OCI-LY7 (cell line): ENCODE measurements around the gene CD28. TPM values are rescaled to one million over a fixed set of nuclear protein-coding genes. Genes with fewer than 3 reads are reported as not detected.
A peak's percentile ranks its signal among the peaks of the same experiment; 100 is the strongest.

Experiments used
- BruUV-seq: library from RNA; stranded (reverse); fragments of 400-500 nt; replicated peaks from 2 replicates; lab custom pipeline; 2021; lab: Mats Ljungman, UMichigan
- CTCF ChIA-PET: fragments of 300-600 bp; sonication (Branson Sonifier 250); formaldehyde crosslinking; loops from one replicate; lab custom pipeline; 2022; ENCODE audit warnings: antibody characterized with exemption; ENCODE audit not compliant: unreplicated experiment; lab: Charles Lee
- POLR2A ChIA-PET: fragments of 300-600 bp; sonication (Branson Sonifier 250); formaldehyde crosslinking; loops from one replicate; lab custom pipeline; 2022; ENCODE audit warnings: antibody characterized with exemption; lab: Charles Lee
- DNase-seq: peaks from one replicate; pipeline ENCODE4 v3.0.0-alpha.2; 2015; ENCODE audit warnings: low spot score
- H2AFZ ChIP-seq: fragments of 200-600 bp; sonication (generic), shearing (Covaris generic); 2 replicates; pipeline ENCODE4 v1.6.1; 2014; ENCODE audit warnings: mild to moderate bottlenecking, antibody characterized with exemption, low read length, moderate library complexity
- H3K27ac ChIP-seq: fragments of 200-600 bp; sonication (generic); 2 replicates; pipeline ENCODE4 v1.5.1; 2014; ENCODE audit warnings: mixed run types, low read depth, mild to moderate bottlenecking, moderate library complexity, low read length, inconsistent platforms; ENCODE audit not compliant: poor library complexity, severe bottlenecking
- H3K36me3 ChIP-seq: fragments of 200-600 bp; sonication (generic); 2 replicates; pipeline ENCODE4 v1.6.1; 2014; ENCODE audit warnings: mild to moderate bottlenecking, antibody characterized with exemption, low read length, moderate library complexity, mixed read lengths; ENCODE audit not compliant: insufficient read depth
- H3K4me1 ChIP-seq: fragments of 200-600 bp; sonication (generic); 2 replicates; pipeline ENCODE4 v1.5.1; 2014; ENCODE audit warnings: mild to moderate bottlenecking, low read length; ENCODE audit not compliant: insufficient read depth, poor library complexity, severe bottlenecking
- H3K4me2 ChIP-seq: fragments of 200-600 bp; sonication (generic); 2 replicates; pipeline ENCODE4 v1.6.1; 2014; ENCODE audit warnings: mild to moderate bottlenecking, low read length
- H3K4me3 ChIP-seq: fragments of 200-600 bp; sonication (generic); 2 replicates; pipeline ENCODE4 v1.5.1; 2014; ENCODE audit warnings: mild to moderate bottlenecking, low read depth, low read length; ENCODE audit not compliant: poor library complexity, severe bottlenecking
- H3K79me2 ChIP-seq: fragments of 200-600 bp; sonication (generic); 2 replicates; pipeline ENCODE4 v1.6.1; 2016; ENCODE audit warnings: low read depth, mild to moderate bottlenecking, low read length, moderate library complexity, mixed read lengths; ENCODE audit not compliant: insufficient read depth
- H3K9me2 ChIP-seq: fragments of 200-600 bp; sonication (generic); 2 replicates; pipeline ENCODE4 v1.6.1; 2016; ENCODE audit warnings: mild to moderate bottlenecking, low read length, mixed read lengths; ENCODE audit not compliant: insufficient read depth
- H3K9me3 ChIP-seq: fragments of 200-600 bp; sonication (generic); 2 replicates; pipeline ENCODE4 v1.6.1; 2014; ENCODE audit warnings: mild to moderate bottlenecking, mixed run types, low read length, mixed read lengths
- H4K20me1 ChIP-seq: fragments of 200-600 bp; sonication (generic); 2 replicates; pipeline ENCODE4 v1.6.1; 2014; ENCODE audit warnings: mild to moderate bottlenecking, antibody characterized with exemption, low read length, moderate library complexity, mixed read lengths; ENCODE audit not compliant: insufficient read depth
- CTCF ChIP-seq: fragments of 200-600 bp; sonication (generic); conservative IDR thresholded peaks from 2 replicates; pipeline ENCODE4 v1.5.1; 2014; ENCODE audit warnings: mild to moderate bottlenecking, antibody characterized with exemption, low read length, moderate library complexity, mixed read lengths
- EZH2phosphoT487 ChIP-seq: fragments of 200-600 bp; sonication (generic); IDR thresholded peaks from 2 replicates; pipeline ENCODE4 v1.6.1; 2018; ENCODE audit warnings: low read depth, borderline replicate concordance, mild to moderate bottlenecking, mixed run types, antibody characterized with exemption, low read length, moderate library complexity, mixed read lengths
- intact Hi-C: fragments of 100-400 bp; cut with micrococcal nuclease; formaldehyde crosslinking; loops from one replicate; pipeline ENCODE4 v1.10.0; 2022; ENCODE audit not compliant: unreplicated experiment
- total RNA-seq, 2 experiments: library from RNA; depleted of rRNA in 1 of 2; stranded (reverse); fragments of >200 nt in 1 of 2; shearing (Covaris generic) in 1 of 2; gene quantifications; 2 replicates each; pipeline ENCODE4 v1.2.3, GENCODE V29; 2014 to 2022

Gene CD28
- total RNA-seq, 2 experiments from 2014 or later: 0.92 to 44.6 TPM

GRCh38 chr2:203685789-203686420, 20.5 kb upstream of the CD28 start:
- intact Hi-C loops: loop anchor here (10.0 kb wide), 1 partner anchor 129 kb away; no protein-coding TSS in a partner anchor
- H3K27ac ChIP-seq: no peak overlapping the region
- DNase-seq: no peak
- CTCF ChIA-PET: no interaction called here
- no TSS peak for BruUV-seq
- H3K79me2 ChIP-seq: no peaks in the 10 kb centered on the region
- no peaks in the 10 kb centered on the region for H3K36me3 ChIP-seq
- peaks cover 94% of the 10 kb centered on the region for H3K4me1 ChIP-seq
- H3K4me3 ChIP-seq: no peak overlapping the region
- no peaks in the 10 kb centered on the region for H4K20me1 ChIP-seq
- TF ChIP-seq EZH2phosphoT487: no peak
- TF ChIP-seq CTCF: no peak
- H2AFZ ChIP-seq: no peak overlapping the region; the same call in 1 of the 2 replicates
- H3K4me2 ChIP-seq: no peak overlapping the region
- POLR2A ChIA-PET: interaction anchor here (1.3 to 1.7 kb wide), 2 partner anchors 21 to 22 kb away, joined by 5 to 6 read pairs; partner anchors contain the start of gene CD28
- no peaks in the 10 kb centered on the region for H3K9me2 ChIP-seq
- no peaks in the 10 kb centered on the region for H3K9me3 ChIP-seq

GRCh38 chr2:203687165-203687564, 19.3 kb upstream of the CD28 start:
- CTCF ChIA-PET: no interaction called here
- no peaks in the 10 kb centered on the region for H4K20me1 ChIP-seq
- peaks cover 95% of the 10 kb centered on the region for H3K4me1 ChIP-seq
- no peak overlapping the region for H3K4me3 ChIP-seq
- peak overlapping the region; percentile 86 for H3K4me2 ChIP-seq
- intact Hi-C loops: loop anchor here (10.0 kb wide), 1 partner anchor 128 kb away; no protein-coding TSS in a partner anchor
- no peaks in the 10 kb centered on the region for H3K9me2 ChIP-seq
- DNase-seq: no peak
- H3K27ac ChIP-seq: no peak overlapping the region
- H3K36me3 ChIP-seq: no peaks in the 10 kb centered on the region
- POLR2A ChIA-PET: interaction anchor here (0.6 to 1.1 kb wide), 5 partner anchors 11 to 159 kb away, joined by 3 to 7 read pairs (median 4); no protein-coding TSS in a partner anchor
- TF ChIP-seq CTCF (no peak), EZH2phosphoT487 (no peak)
- no TSS peak for BruUV-seq
- no peak overlapping the region for H2AFZ ChIP-seq
- H3K9me3 ChIP-seq: no peaks in the 10 kb centered on the region
- H3K79me2 ChIP-seq: no peaks in the 10 kb centered on the region

- POLR2A ChIA-PET: interaction anchor here (0.8 to 3.2 kb wide), 5 partner anchors 9 to 20 kb away, joined by 3 to 12 read pairs (median 4); no protein-coding TSS in a partner anchor
- Histone ChIP-seq H3K27ac (peak overlapping the region; percentile 93), H4K20me1 (no peaks in the 10 kb centered on the region), H3K4me1 (peaks cover 86% of the 10 kb centered on the region), H3K79me2 (no peaks in the 10 kb centered on the region), H3K9me2 (no peaks in the 10 kb centered on the region), H3K36me3 (no peaks in the 10 kb centered on the region), H3K9me3 (no peaks in the 10 kb centered on the region), H3K4me3 (peak overlapping the region; percentile 61), H2AFZ (no peak overlapping the region; the same call in 1 of the 2 replicates), H3K4me2 (peak overlapping the region; percentile 86)
- peak; percentile 93 for DNase-seq
- intact Hi-C loops: loop anchor here (2.0 to 10.0 kb wide), 2 partner anchors 30 to 126 kb away; no protein-coding TSS in a partner anchor
- no peak for TF ChIP-seq CTCF
- CTCF ChIA-PET: interaction anchor here (0.8 kb wide), 1 partner anchor 126 kb away, joined by 3 read pairs; no protein-coding TSS in a partner anchor
- BruUV-seq: TSS peak; percentile 93
Observed at GRCh38 chr2:203688798-203689197, 17.6 kb upstream of the CD28 start.
